ENCODE data around the gene NCK2.

The NCK2 gene

GRCh38 chr2:105854972-105855371 lies 110.3 kb downstream of the NCK2 start:
- no peak for DNase-seq

- no peak for DNase-seq
Observed at GRCh38 chr2:105856581-105856980, 111.9 kb downstream of the NCK2 start.

- no peak for DNase-seq
Observed at GRCh38 chr2:105857076-105857740, 112.5 kb downstream of the NCK2 start.

GRCh38 chr2:105858868-105859693 lies 114.4 kb downstream of the NCK2 start:
- DNase-seq: no peak

GRCh38 chr2:105859694-105859951 lies 114.9 kb downstream of the NCK2 start:
- no peak for DNase-seq

GRCh38 chr2:105860567-105860966 lies 115.9 kb downstream of the NCK2 start:
- no peak for DNase-seq

- no peak for DNase-seq
Observed at GRCh38 chr2:105861200-105861599, 116.5 kb downstream of the NCK2 start.

GRCh38 chr2:105862843-105863242 lies 118.1 kb downstream of the NCK2 start:
- DNase-seq: no peak

- no peak for DNase-seq
Observed at GRCh38 chr2:105864262-105864661, 119.5 kb downstream of the NCK2 start.

- no peak for DNase-seq
Observed at GRCh38 chr2:105865222-105865913, 120.7 kb downstream of the NCK2 start.

GRCh38 chr2:105866216-105867185 lies 121.8 kb downstream of the NCK2 start:
- peak; percentile 17 for DNase-seq

GRCh38 chr2:105867587-105867986 lies 122.9 kb downstream of the NCK2 start:
- DNase-seq: peak; percentile 12

GRCh38 chr2:105868060-105868459 lies 123.3 kb downstream of the NCK2 start:
- DNase-seq: peak; percentile 86

- DNase-seq: no peak
Observed at GRCh38 chr2:105869341-105869740, 124.6 kb downstream of the NCK2 start.

- no peak for DNase-seq
Observed at GRCh38 chr2:105870062-105870461, 125.3 kb downstream of the NCK2 start.

GRCh38 chr2:105870858-105871257 lies 126.1 kb downstream of the NCK2 start:
- no peak for DNase-seq

- no peak for DNase-seq
Observed at GRCh38 chr2:105872142-105872728, 127.5 kb downstream of the NCK2 start.

GRCh38 chr2:105872830-105873229 lies 128.1 kb downstream of the NCK2 start:
- DNase-seq: no peak

GRCh38 chr2:105873281-105873680 lies 128.6 kb downstream of the NCK2 start:
- peak; percentile 42 for DNase-seq

- peak; percentile 96 for DNase-seq
Observed at GRCh38 chr2:105873721-105874120, 129.0 kb downstream of the NCK2 start.

GRCh38 chr2:105874466-105874865 lies 129.8 kb downstream of the NCK2 start:
- no peak for DNase-seq

- DNase-seq: peak; percentile 35
Observed at GRCh38 chr2:105875241-105875640, 130.5 kb downstream of the NCK2 start.

Measured in inflammatory macrophage treated with lipopolysaccharide for 4 hours (primary cell).